HepG2 (cell line): ENCODE results near the gene IL32. TPM values are rescaled to one million over a fixed set of nuclear protein-coding genes. Genes with fewer than 3 reads are reported as not detected.

Source experiments
- AGO1 ChIP-seq: fragments of 200-400 bp; formaldehyde crosslinking; IDR thresholded peaks from 2 replicates; pipeline ENCODE4 v1.6.1; 2017; ENCODE audit warnings: mild to moderate bottlenecking, low read depth, low read length, moderate library complexity; ENCODE audit not compliant: poor library complexity, severe bottlenecking
- AKAP8 ChIP-seq: sonication (generic); formaldehyde crosslinking; IDR thresholded peaks from 2 replicates; pipeline ENCODE4 v1.5.1; 2020; ENCODE audit warnings: mild to moderate bottlenecking, missing genetic modification reagents
- BCL6 ChIP-seq: IDR thresholded peaks from 2 replicates; pipeline ENCODE4 v1.6.1; 2016; ENCODE audit warnings: missing genetic modification reagents, missing compliant biosample characterization
- ELF1 ChIP-seq: sonication (generic); formaldehyde crosslinking; IDR thresholded peaks from 2 replicates; pipeline ENCODE4 v1.4.0; 2020; ENCODE audit warnings: missing genetic modification reagents
- ELF3 ChIP-seq: IDR thresholded peaks from 2 replicates; pipeline ENCODE4 v1.6.1; 2016; ENCODE audit warnings: missing genetic modification reagents, missing compliant biosample characterization
- ELF4 ChIP-seq: sonication (generic); formaldehyde crosslinking; IDR thresholded peaks from 2 replicates; pipeline ENCODE4 v1.5.0; 2020; ENCODE audit warnings: missing genetic modification reagents, mild to moderate bottlenecking, moderate library complexity, borderline replicate concordance
- ETV6 ChIP-seq: sonication (generic); formaldehyde crosslinking; conservative IDR thresholded peaks from 2 replicates; pipeline ENCODE4 v1.4.0; 2020; ENCODE audit warnings: missing genetic modification reagents
- FLYWCH1 ChIP-seq: sonication (generic); formaldehyde crosslinking; IDR thresholded peaks from 2 replicates; pipeline ENCODE4 v1.8.1; 2023; ENCODE audit warnings: mild to moderate bottlenecking, missing genetic modification reagents
- HOXA3 ChIP-seq: sonication (generic); formaldehyde crosslinking; IDR thresholded peaks from 2 replicates; pipeline ENCODE4 v1.5.0; 2020; ENCODE audit warnings: missing genetic modification reagents
- NFATC3 ChIP-seq: sonication (generic); formaldehyde crosslinking; IDR thresholded peaks from 2 replicates; pipeline ENCODE4 v1.5.1; 2020; ENCODE audit warnings: mild to moderate bottlenecking, missing genetic modification reagents
- NFE2L2 ChIP-seq: fragments of 150-350 bp; IDR thresholded peaks from 2 replicates; pipeline ENCODE4 v1.6.1; 2014; ENCODE audit warnings: low read length
- NONO ChIP-seq, 2 experiments: fragments of 450-650 bp in 1 of 2; sonication (generic) in 1 of 2; formaldehyde crosslinking in 1 of 2; IDR thresholded peaks in 1 of 2; conservative IDR thresholded peaks in 1 of 2; 2 replicates each; pipeline versions ENCODE4 v1.6.1 to v1.8.0; 2017 to 2022; ENCODE audit warnings: mild to moderate bottlenecking in 1 of 2, missing genetic modification reagents in 1 of 2, moderate library complexity in 1 of 2
- RFXAP ChIP-seq: sonication (generic); formaldehyde crosslinking; IDR thresholded peaks from 2 replicates; pipeline ENCODE4 v1.4.0; 2020; ENCODE audit warnings: missing genetic modification reagents, borderline replicate concordance
- SAP130 ChIP-seq: IDR thresholded peaks from 2 replicates; pipeline ENCODE4 v1.6.1; 2016; ENCODE audit warnings: low read depth
- ZBTB49 ChIP-seq: sonication (generic); formaldehyde crosslinking; IDR thresholded peaks from 2 replicates; pipeline ENCODE4 v1.4.0; 2020; ENCODE audit warnings: missing genetic modification reagents, borderline replicate concordance
- ZNF329 ChIP-seq: sonication (generic); formaldehyde crosslinking; IDR thresholded peaks from 2 replicates; pipeline ENCODE4 v1.9.0; 2021; ENCODE audit warnings: low read depth, mild to moderate bottlenecking, missing genetic modification reagents
- ZNF337 ChIP-seq: sonication (generic); formaldehyde crosslinking; IDR thresholded peaks from 2 replicates; pipeline ENCODE4 v1.5.1; 2020; ENCODE audit warnings: missing genetic modification reagents, low read depth, mild to moderate bottlenecking, borderline replicate concordance
- ZNF501 ChIP-seq: sonication (generic); formaldehyde crosslinking; IDR thresholded peaks from 2 replicates; pipeline ENCODE4 v1.5.1; 2020; ENCODE audit warnings: mild to moderate bottlenecking, moderate library complexity, missing genetic modification reagents
- ZNF530 ChIP-seq: sonication (generic); formaldehyde crosslinking; IDR thresholded peaks from 2 replicates; pipeline ENCODE4 v1.5.0; 2020; ENCODE audit warnings: low read depth, mild to moderate bottlenecking, missing genetic modification reagents
- ZNF564 ChIP-seq: sonication (generic); formaldehyde crosslinking; IDR thresholded peaks from 2 replicates; pipeline ENCODE4 v1.8.1; 2023; ENCODE audit warnings: mild to moderate bottlenecking, missing genetic modification reagents
- ZNF605 ChIP-seq: sonication (generic); formaldehyde crosslinking; IDR thresholded peaks from 2 replicates; pipeline ENCODE4 v1.8.0; 2022; ENCODE audit warnings: mild to moderate bottlenecking, missing genetic modification reagents
- ZNF629 ChIP-seq: sonication (generic); formaldehyde crosslinking; conservative IDR thresholded peaks from 2 replicates; pipeline ENCODE4 v1.5.0; 2020; ENCODE audit warnings: missing genetic modification reagents
- ZNF644 ChIP-seq: IDR thresholded peaks from 2 replicates; pipeline ENCODE4 v1.6.1; 2016; ENCODE audit warnings: low read depth
- ZNF691 ChIP-seq: sonication (generic); formaldehyde crosslinking; IDR thresholded peaks from 2 replicates; pipeline ENCODE4 v1.4.0; 2020; ENCODE audit warnings: missing genetic modification reagents, low read depth, mild to moderate bottlenecking, borderline replicate concordance
- polyA plus RNA-seq, 8 experiments: library from polyadenylated mRNA; depleted of rRNA in 3 of 8; stranded (reverse) in 7 of 8; unstranded in 1 of 8; fragments of >200 nt; fragmentation: Illumina TruSeq in 4 of 8; extraction: Trizol in 4 of 8; gene quantifications; 2 replicates each; pipeline versions ENCODE4 v1.2.1 to v1.2.3, GENCODE V29; 2011 to 2016; ENCODE audit warnings: low read depth in 4 of 8, missing spikeins in 1 of 8, mixed read lengths in 1 of 8; ENCODE audit not compliant: insufficient read depth in 1 of 8
- total RNA-seq, 5 experiments: library from RNA; depleted of rRNA; stranded (reverse); fragments of >200 nt; fragmentation: Illumina TruSeq; extraction: Trizol; gene quantifications; 2 replicates each; pipeline ENCODE4 v1.2.3, GENCODE V29; 2016; ENCODE audit warnings: low read depth in 1 of 5
- TF ChIP-seq, protein P1 (sequence below): sonication (generic); formaldehyde crosslinking; conservative IDR thresholded peaks from 2 replicates; pipeline ENCODE4 v1.8.0; 2022; ENCODE audit warnings: mild to moderate bottlenecking, moderate library complexity, missing genetic modification reagents

IL32 gene
- total and polyA plus RNA-seq, 2 of the 13 experiments (the other 11 are each of a cell fraction or from before 2014, with no cell fraction given), result 115 to 165 TPM

DNA sequence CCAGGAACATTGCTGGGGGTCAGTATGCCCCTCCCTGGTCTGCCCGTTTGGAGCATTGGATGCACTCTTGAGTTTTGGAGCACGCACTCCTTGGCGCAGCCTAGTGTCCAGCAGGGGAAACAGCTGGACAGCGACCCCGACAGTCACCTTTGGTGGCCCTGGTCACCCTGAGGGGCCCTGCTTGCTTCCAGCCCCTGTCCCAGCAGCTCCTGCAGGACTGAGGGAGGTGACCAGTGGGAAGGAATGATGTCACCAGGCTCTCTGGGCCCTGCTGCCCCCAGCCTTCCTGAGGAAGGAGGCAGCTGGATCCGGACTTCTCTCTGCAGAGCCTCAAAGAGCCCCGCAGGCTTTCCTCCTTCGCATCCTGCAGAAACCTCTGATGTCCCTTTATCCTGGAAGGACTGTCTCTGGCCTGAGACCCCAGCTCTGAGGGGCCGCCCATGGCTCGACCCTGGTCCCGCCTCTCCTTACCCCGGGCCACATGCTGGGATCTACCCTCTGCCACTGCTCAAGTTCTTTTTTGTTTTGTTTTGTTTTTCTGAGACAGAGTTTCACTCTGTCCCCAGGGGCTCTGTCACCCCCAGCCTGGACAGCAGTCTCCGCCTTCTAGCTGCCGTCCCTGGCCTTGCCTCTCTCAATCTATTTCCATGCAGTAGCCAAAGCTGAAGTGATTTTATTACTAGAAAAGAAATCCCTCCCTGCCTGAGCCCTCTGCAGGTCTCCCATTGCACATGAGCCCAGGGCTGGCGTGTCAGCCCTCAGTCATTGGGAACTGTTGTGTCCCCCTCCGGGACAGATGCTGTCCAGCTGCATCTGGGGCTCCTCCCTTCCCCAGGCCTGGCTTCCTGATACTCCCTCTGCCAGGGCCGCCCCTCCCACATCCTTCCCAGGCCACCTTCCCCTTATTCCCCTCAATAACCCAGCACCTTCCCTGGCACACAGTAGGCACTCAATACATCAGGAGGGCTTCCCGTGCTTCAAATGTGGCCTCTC, 22.1 kb downstream of the IL32 start (continued):
- TF ChIP-seq ZNF629 (CRISPR knock-in tag) (peak; percentile 24; the same call in 1 of the 2 replicates), ELF4 (CRISPR knock-in tag) (no peak), ZBTB49 (CRISPR knock-in tag) (no peak), AKAP8 (CRISPR knock-in tag) (no peak), NFE2L2 (no peak), FLYWCH1 (CRISPR knock-in tag) (no peak), ZNF644 (CRISPR knock-in tag) (peak; percentile 55; the same call in 1 of the 2 replicates), ZNF691 (CRISPR knock-in tag) (peak; percentile 70), ZNF329 (CRISPR knock-in tag) (no peak), AGO1 (no peak), RFXAP (CRISPR knock-in tag) (no peak; the same call in 1 of the 2 replicates), ETV6 (CRISPR knock-in tag) (no peak), ELF1 (CRISPR knock-in tag) (no peak), ZNF501 (CRISPR knock-in tag) (peak; percentile 2; the same call in 1 of the 2 replicates), ZNF564 (CRISPR knock-in tag) (0 out of 2 replicates have a peak, but pooled peaks have one; percentile 16), BCL6 (CRISPR knock-in tag) (no peak), HOXA3 (CRISPR knock-in tag) (peak; percentile 48; the same call in 1 of the 2 replicates), ELF3 (CRISPR knock-in tag) (peak; percentile 41; the same call in 1 of the 2 replicates), ZNF530 (CRISPR knock-in tag) (no peak), NFATC3 (no peak), ZNF605 (peak; percentile 21; the same call in 1 of the 2 replicates), NONO (IDR thresholded peaks at IDR 0.05) (no peak), NONO (CRISPR knock-in tag; conservative IDR thresholded peaks at IDR 0.05) (no peak), SAP130 (CRISPR knock-in tag) (peak; percentile 51), ZNF337 (CRISPR knock-in tag) (no peak)
- TF ChIP-seq, protein P1, sequence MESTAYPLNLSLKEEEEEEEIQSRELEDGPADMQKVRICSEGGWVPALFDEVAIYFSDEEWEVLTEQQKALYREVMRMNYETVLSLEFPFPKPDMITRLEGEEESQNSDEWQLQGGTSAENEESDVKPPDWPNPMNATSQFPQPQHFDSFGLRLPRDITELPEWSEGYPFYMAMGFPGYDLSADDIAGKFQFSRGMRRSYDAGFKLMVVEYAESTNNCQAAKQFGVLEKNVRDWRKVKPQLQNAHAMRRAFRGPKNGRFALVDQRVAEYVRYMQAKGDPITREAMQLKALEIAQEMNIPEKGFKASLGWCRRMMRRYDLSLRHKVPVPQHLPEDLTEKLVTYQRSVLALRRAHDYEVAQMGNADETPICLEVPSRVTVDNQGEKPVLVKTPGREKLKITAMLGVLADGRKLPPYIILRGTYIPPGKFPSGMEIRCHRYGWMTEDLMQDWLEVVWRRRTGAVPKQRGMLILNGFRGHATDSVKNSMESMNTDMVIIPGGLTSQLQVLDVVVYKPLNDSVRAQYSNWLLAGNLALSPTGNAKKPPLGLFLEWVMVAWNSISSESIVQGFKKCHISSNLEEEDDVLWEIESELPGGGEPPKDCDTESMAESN (CRISPR knock-in tag), result no peak
